ENCODE measurements around the gene TMTC1.

DNA sequence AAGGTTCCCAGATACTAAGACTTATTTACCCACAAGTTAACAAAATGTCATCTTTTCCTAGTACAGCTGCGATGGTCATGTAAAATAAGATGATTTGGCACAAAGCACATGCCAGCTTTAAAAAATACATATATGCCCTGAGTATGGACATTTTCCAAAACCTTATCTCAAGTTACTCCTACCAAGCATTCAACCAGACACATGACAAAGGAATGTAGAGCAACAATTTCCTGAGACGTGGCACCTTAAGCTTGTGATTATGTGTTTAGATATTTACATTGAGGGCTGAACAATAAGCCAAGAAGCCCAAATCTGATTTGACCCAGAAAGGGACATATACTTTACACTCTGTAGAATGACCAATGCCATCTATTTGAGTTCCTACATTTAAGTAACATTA is 261.8 kb downstream of the TMTC1 start:
- TF ChIP-seq CTCF (IDR thresholded peaks at IDR 0.05) (no peak), POLR2A (IDR thresholded peaks at IDR 0.05) (no peak)
